DMS79 treated with DMSO at 0.1 percent for 48 hours (cell line): ENCODE results near the gene C1S.

Source experiments
- DNase-seq: peaks from one replicate; lab custom pipeline; 2025; lab: John Stamatoyannopoulos, UW

The C1S gene

GRCh38 chr12:7075939-7076338 lies 15.4 kb downstream of the C1S start:
- DNase-seq = no peak

GRCh38 chr12:7076493-7076892 lies 16.0 kb downstream of the C1S start:
- DNase-seq = no peak

GRCh38 chr12:7078163-7078562 lies 17.6 kb downstream of the C1S start:
- no peak for DNase-seq

GRCh38 chr12:7079826-7080125 lies 19.3 kb downstream of the C1S start:
- DNase-seq = no peak

GRCh38 chr12:7081037-7081436 lies 20.5 kb downstream of the C1S start:
- DNase-seq = no peak

- no peak for DNase-seq
These were observed 22.6 kb downstream of the C1S start for GRCh38 chr12:7083125-7083524.

- no peak for DNase-seq
These were observed 28.8 kb downstream of the C1S start for GRCh38 chr12:7089196-7089871.

GRCh38 chr12:7090222-7090998 lies 29.9 kb downstream of the C1S start:
- no peak for DNase-seq

- no peak for DNase-seq
These were observed 30.7 kb downstream of the C1S start for GRCh38 chr12:7091171-7091570.

GRCh38 chr12:7091660-7092228 lies 31.2 kb downstream of the C1S start:
- DNase-seq = no peak

GRCh38 chr12:7092229-7092985 lies 31.9 kb downstream of the C1S start, which contains the start of gene C1R:
Gene C1R, minus strand, starts transcription at chr12:7092445. Its CDS starts 57 bp downstream, at chr12:7092388.
- DNase-seq = peak; percentile 78

- no peak for DNase-seq
These were observed 32.5 kb downstream of the C1S start for GRCh38 chr12:7092986-7093460.

- no peak for DNase-seq
These were observed 33.0 kb downstream of the C1S start for GRCh38 chr12:7093486-7093885.

- no peak for DNase-seq
These were observed 33.4 kb downstream of the C1S start for GRCh38 chr12:7093892-7094291.

GRCh38 chr12:7096006-7096932 lies 35.8 kb downstream of the C1S start:
- no peak for DNase-seq

GRCh38 chr12:7096979-7097378 lies 36.5 kb downstream of the C1S start:
- peak; percentile 59 for DNase-seq

GRCh38 chr12:7099290-7099996 lies 38.9 kb downstream of the C1S start:
- DNase-seq = no peak

GRCh38 chr12:7100239-7100638 lies 39.7 kb downstream of the C1S start:
- no peak for DNase-seq

- no peak for DNase-seq
These were observed 40.7 kb downstream of the C1S start for GRCh38 chr12:7101047-7101693.

- no peak for DNase-seq
These were observed 41.2 kb downstream of the C1S start for GRCh38 chr12:7101694-7102131.
